Activated CD8-positive, alpha-beta memory T cell treated with anti-CD3 and anti-CD28 coated beads, Interleukin-2, amount 50 U/mL, for 24 hours (primary cell): ENCODE results near the gene PRSS48.
"Not testable (repeated sequence)": the region's sequence is repeated elsewhere in the genome, so short reads cannot be mapped to it uniquely, and the experiment has no call there.

ENCODE experiments used
- DNase-seq: peaks from one replicate; pipeline ENCODE4 v3.0.0-alpha.2; 2020; ENCODE audit errors: extremely low read depth

The PRSS48 gene

GRCh38 chr4:151318307-151319006 is 41.5 kb downstream of the PRSS48 start:
- DNase-seq = no peak

DNA sequence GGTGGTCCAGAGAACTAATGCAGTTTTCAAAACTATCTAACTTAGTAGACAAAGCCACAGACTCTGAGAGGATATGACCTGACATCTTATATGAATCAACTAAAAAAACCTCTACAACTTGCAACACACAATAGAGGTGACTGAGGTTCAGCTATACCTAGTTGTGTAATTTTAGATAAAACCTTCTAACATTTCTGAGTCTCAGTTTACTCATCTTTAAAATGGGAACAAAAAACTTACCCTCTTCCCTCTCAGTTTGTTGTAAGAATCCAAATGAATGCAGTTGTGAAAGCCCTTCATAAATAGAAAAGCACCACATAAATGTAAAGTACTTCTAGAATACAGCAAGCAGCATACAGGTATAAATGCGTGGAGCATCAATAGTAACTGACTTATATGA is 42.5 kb downstream of the PRSS48 start:
- no peak for DNase-seq

DNA sequence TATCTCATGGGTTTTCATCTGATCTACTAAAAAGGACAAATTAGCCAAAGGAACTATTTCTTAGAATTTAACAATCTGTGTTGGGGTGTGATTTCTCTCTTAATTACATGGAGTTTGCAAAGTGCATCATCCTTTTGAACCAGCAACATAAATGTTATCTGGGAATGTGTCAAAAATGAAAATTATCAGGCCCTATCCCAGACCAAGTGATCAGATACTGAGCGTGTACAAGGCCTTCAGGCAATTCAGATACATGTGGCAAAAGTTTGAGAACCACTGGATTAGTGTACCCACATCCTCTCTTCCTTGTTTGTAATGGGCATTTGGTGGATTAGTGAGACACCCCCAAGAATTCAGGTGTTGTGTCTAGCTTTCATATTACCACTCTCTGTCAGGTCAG is 44.6 kb downstream of the PRSS48 start:
- no peak for DNase-seq

- DNase-seq = not testable (repeated sequence)
Observed at GRCh38 chr4:151322161-151322560, 45.2 kb downstream of the PRSS48 start.

DNA sequence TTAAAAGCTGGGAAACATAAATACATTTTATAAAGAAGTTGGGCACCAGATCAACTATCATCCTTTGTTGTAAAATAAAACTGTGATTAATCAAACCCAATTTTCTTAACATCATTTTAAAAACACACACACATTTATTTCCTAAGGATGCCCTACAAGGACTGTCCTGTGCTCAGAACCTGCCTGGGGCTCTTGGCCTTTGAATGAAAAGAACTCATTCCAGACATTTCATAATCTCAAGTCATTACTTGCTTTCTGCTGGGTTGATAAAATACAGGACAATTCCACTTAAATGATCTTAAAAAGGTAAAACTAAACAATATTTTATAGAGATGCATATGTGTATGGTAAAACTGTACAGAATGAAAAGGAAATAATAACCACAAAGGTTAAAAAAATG is 45.6 kb downstream of the PRSS48 start:
- no peak for DNase-seq

DNA sequence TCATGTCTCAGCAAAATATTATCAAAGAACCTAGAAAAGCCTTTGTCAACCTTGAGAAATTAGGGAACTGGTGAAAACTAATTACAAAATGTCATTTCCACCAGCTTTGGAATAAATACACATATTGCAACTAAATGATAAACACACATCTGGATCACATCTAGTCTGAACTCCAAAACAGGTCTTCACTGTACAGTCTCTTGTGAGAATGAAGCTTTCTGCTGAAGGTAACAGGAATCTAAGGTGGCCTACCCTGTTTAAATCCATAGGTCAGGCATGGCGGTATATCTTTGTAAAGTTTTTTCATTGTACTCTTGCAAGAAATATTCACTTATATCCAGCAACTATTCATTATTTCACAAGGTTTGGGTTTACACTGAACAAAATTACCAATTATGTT is 46.7 kb downstream of the PRSS48 start:
- DNase-seq = no peak

GRCh38 chr4:151324124-151324751 is 47.3 kb downstream of the PRSS48 start:
- DNase-seq = no peak

DNA sequence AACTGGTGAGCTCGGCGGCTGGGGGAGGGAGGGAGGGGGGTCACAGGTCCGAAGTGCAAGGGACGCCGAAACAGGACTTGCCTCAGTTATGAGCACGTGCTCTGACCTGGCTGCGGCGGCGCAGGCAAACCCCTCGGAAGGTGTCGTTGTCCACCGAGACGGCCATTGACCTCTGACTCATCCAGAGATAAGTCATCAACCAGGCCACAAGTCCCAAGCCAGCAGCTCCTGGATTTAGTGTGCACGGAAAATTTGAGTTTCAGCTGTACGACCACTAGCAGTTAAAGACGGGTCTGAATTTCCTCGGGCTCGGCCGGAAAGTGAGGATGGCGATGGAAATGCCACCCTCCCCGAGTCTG is 47.8 kb downstream of the PRSS48 start:
- DNase-seq = no peak

DNA sequence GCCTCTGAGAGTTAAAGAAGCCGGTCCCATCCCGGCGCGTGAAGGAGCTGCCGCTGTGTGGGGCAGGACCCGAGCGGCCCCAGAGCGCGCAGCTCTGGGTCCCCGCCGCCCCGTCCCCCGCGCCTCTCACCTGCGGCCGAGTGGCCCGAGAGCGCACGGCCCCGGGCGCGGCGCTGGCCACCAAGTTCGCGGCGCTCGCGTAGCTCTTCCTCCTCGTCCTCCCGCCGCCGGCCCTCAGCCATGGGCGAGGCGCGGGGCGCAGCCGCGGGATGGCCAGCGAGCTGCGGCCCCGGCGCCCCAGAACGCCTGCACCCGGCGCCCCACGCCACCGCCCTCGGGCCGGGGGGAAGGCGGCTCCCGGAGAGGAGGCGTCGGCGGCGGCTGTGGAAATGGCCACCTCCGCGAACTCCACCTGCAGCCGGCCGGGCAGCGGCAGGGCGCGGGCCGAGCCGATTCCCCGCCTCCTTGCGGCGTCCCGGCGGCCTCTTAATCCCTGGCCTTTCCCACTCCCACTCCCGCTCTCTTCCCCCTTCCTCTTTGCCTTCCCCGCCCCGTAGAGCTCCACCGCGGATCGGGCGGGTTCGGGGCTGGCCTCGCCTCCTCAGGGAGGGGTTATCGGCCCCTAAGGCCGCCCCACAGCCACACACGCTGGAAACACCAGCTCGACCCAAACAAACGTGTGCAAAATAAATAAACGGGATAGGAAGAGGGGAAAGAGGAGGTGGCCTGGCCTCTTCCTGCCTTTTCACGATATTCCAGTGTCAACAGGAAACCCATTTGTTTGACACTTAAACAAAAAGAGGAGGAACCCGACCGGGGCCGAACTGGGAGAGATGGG is 48.4 kb downstream of the PRSS48 start, which contains the start of gene SH3D19:
TSS of gene SH3D19 (minus strand) at position 495 of the 838 bp plus-strand sequence. CDS start at position 242, 253 bp downstream.
- DNase-seq = no peak

GRCh38 chr4:151325949-151326246 is 48.9 kb downstream of the PRSS48 start:
- no peak for DNase-seq

DNA sequence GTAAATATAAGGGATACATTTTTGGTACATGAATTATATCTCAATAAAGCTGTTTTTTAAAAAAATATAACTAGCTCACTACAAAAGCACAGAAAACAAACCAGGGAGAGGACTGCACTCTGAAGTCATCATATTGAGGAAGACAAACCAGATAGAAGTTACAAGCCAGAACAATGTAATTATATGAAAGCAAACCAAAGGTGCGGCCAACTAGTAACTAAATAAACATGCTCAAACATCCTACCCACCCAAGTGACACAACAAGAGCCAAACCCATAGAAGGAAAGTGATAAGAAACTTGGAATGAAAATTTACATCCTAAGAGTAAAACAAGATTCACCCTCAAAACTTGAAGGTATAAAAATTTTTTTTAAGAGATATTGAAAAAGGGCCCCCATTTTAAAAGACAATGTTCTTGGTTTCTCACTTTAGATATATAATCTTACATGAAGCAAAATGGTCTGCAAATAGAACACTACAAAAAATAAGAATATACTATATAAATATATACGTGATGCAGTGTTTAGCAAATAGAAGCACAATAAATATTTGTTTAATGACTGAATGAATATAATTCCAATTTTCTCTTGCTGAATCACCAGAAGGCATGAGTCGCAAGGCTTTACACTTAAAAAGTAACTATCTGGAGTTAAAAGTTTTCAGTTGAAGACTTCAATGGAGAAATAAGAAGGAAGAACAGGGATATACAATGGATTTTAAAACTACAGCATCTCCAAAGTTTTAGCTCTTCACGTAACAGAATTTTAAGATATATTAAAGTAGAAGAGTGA is 52.5 kb downstream of the PRSS48 start:
- DNase-seq = no peak

DNA sequence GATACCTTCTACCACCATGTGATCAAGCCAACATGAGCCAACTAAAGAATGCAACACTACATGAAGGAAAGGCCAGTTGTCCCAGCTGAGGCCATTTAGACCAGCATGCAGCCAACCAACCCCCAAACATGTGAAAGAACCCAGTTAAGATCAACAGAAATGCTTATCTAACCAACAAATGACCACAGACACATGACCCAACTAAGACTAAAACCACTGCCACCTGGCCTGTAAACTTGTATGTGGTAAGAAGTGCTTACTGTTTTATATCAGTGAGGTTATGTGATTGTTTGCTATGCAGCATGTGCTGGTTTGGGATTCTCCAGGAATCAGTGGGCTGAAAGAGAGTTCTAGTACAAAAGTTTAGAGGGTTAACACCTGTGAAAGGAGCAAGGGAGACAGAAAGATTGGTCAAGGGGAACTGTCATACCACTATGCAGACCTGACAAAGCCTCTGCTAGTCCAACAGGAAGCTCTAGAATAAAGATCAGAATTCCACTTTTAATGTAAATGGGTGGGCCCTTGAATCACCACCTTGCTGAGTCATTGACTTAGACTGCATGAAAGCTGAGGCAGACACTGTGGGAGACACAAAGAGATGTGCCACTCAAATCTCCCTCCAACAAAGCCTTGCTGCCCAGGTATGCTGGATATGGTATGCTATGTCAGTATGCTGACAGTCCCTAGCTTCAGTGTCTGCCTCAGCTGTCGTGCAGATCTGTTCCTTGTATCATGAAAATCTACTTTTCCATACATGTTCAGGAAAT is 54.5 kb downstream of the PRSS48 start:
- no peak for DNase-seq

DNA sequence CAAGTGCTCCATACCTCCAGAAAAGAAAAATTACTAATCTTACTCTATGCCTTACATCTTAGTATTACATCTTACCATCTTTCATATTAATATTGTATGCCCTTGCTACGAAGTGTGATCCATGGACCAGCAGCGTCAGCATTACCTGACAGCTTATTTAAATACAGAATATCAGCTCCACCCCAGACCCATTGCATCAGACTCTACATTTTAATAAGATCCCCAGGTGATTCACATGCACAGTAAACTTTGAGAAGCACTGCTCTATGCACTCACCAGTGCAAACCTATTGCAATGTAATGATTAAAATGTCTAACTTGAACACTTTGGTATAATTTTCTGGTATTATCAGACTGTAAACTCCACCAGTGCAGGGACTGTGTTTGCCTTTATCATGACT is 62.5 kb downstream of the PRSS48 start:
- no peak for DNase-seq

DNA sequence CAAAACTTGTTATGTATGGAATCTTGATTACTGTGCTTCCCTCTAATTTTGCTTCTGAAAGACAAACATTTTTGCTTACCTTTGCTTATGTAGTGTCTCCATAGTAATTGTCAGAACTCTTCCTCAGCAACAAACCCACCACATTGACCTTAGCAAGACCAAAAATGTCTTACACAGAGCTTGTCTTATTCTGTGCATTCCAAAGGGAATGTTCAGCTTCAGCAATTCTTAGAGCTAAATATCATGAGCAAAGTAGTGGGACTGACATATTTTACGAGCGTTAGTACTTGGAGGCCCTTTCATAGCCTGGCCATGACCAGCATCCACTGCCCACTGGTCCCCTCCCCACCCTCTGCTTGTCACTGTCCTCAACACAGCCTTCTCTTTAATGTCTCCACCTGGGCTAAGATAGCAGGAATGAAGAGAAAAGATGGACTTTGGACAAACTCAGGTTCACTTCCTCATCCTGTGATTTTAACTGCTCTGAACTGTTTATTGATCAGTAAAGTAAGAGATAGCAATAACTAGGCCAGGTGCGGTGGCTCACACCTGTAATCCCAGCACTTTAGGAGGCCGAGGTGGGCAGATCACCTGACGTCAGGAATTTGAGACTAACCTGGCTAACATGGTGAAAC is 63.9 kb downstream of the PRSS48 start:
- DNase-seq = no peak
